ENCODE data around the gene ATP5PO.
"Not testable (repeated sequence)": the region's sequence is repeated elsewhere in the genome, so short reads cannot be mapped to it uniquely, and the experiment has no call there.

The ATP5PO gene

DNA sequence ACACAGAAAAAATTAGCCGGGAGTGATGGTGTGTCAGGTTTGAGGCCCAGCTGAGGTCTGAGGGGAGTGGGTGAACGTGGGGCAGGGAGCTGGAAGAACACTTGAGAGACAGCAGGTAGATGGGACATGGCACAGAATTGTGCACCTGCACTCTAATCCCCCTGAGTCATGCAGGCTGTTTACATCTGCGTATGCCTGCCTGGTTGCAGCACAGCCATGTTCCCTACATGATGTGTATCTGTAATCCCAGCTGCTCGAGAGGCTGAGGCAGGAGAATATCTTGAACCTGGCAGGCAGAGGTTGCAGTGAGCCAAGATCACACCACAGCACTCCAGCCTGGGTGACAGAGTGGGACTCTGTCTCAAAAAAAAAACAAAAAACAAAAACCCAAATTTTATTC lies 44.8 kb downstream of the ATP5PO start:
- Histone ChIP-seq H2AFZ (ENCODE audit: low read length) (no peak overlapping the region), H3K27ac (ENCODE audit: low read length) (no peak overlapping the region), H3K27me3 (replicated peaks; ENCODE audit: insufficient read depth, low read length) (no peaks in the 10 kb centered on the region), H3K36me3 (replicated peaks; ENCODE audit: insufficient read depth, low read length) (no peaks in the 10 kb centered on the region), H4K20me1 (ENCODE audit: insufficient read depth, low read length) (no peaks in the 10 kb centered on the region), H3K9me3 (replicated peaks; ENCODE audit: insufficient read depth, low read length) (no peaks in the 10 kb centered on the region), H3K4me1 (ENCODE audit: low read length) (no peaks in the 10 kb centered on the region), H3K9me2 (replicated peaks; ENCODE audit: insufficient read depth, low read length) (no peaks in the 10 kb centered on the region), H3F3A (ENCODE audit: insufficient read depth, low read length) (no peaks in the 10 kb centered on the region), H3K4me3 (ENCODE audit: low read length) (no peak overlapping the region), H3K79me2 (ENCODE audit: low read length) (no peaks in the 10 kb centered on the region), H3K9ac (ENCODE audit: low read length) (no peak overlapping the region), H3K4me2 (ENCODE audit: low read depth, low read length) (no peak overlapping the region)
- no peak for DNase-seq
- TF ChIP-seq, protein P1, sequence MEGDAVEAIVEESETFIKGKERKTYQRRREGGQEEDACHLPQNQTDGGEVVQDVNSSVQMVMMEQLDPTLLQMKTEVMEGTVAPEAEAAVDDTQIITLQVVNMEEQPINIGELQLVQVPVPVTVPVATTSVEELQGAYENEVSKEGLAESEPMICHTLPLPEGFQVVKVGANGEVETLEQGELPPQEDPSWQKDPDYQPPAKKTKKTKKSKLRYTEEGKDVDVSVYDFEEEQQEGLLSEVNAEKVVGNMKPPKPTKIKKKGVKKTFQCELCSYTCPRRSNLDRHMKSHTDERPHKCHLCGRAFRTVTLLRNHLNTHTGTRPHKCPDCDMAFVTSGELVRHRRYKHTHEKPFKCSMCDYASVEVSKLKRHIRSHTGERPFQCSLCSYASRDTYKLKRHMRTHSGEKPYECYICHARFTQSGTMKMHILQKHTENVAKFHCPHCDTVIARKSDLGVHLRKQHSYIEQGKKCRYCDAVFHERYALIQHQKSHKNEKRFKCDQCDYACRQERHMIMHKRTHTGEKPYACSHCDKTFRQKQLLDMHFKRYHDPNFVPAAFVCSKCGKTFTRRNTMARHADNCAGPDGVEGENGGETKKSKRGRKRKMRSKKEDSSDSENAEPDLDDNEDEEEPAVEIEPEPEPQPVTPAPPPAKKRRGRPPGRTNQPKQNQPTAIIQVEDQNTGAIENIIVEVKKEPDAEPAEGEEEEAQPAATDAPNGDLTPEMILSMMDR (IDR thresholded peaks at IDR 0.05; ENCODE audit: low read length) = no peak

GRCh38 chr21:33869873-33870272 lies 45.7 kb downstream of the ATP5PO start:
- Histone ChIP-seq H3K27ac (ENCODE audit: low read length) (no peak overlapping the region), H3K4me1 (ENCODE audit: low read length) (no peaks in the 10 kb centered on the region), H4K20me1 (ENCODE audit: insufficient read depth, low read length) (no peaks in the 10 kb centered on the region), H3K4me3 (ENCODE audit: low read length) (no peak overlapping the region), H3K9me3 (replicated peaks; ENCODE audit: insufficient read depth, low read length) (no peaks in the 10 kb centered on the region), H3K4me2 (ENCODE audit: low read depth, low read length) (no peak overlapping the region), H3K27me3 (replicated peaks; ENCODE audit: insufficient read depth, low read length) (no peaks in the 10 kb centered on the region), H3K9me2 (replicated peaks; ENCODE audit: insufficient read depth, low read length) (no peaks in the 10 kb centered on the region), H2AFZ (ENCODE audit: low read length) (no peak overlapping the region), H3K36me3 (replicated peaks; ENCODE audit: insufficient read depth, low read length) (no peaks in the 10 kb centered on the region), H3K9ac (ENCODE audit: low read length) (no peak overlapping the region), H3K79me2 (ENCODE audit: low read length) (no peaks in the 10 kb centered on the region), H3F3A (ENCODE audit: insufficient read depth, low read length) (no peaks in the 10 kb centered on the region)
- DNase-seq = no peak
- no peak for TF ChIP-seq EZH2phosphoT487 (IDR thresholded peaks at IDR 0.05; ENCODE audit: low read length)
- TF ChIP-seq, protein P1 (IDR thresholded peaks at IDR 0.05; ENCODE audit: low read length) = no peak
- no peak for TF ChIP-seq EZH2 (optimal IDR thresholded peaks at IDR 0.05; ENCODE audit: low read depth, low read length)

- not testable (repeated sequence) for DNase-seq; H3K9me3 ChIP-seq (replicated peaks; ENCODE audit: insufficient read depth, low read length); H3K9me2 ChIP-seq (replicated peaks; ENCODE audit: insufficient read depth, low read length); H3K36me3 ChIP-seq (replicated peaks; ENCODE audit: insufficient read depth, low read length); H3K27me3 ChIP-seq (replicated peaks; ENCODE audit: insufficient read depth, low read length); H3K79me2 ChIP-seq (ENCODE audit: low read length); H3K4me3 ChIP-seq (ENCODE audit: low read length); H3K9ac ChIP-seq (ENCODE audit: low read length); H3K4me1 ChIP-seq (ENCODE audit: low read length); H3K27ac ChIP-seq (ENCODE audit: low read length); H3F3A ChIP-seq (ENCODE audit: insufficient read depth, low read length); H4K20me1 ChIP-seq (ENCODE audit: insufficient read depth, low read length); H3K4me2 ChIP-seq (ENCODE audit: low read depth, low read length); H2AFZ ChIP-seq (ENCODE audit: low read length)
Observed at GRCh38 chr21:33867868-33868267, 47.7 kb downstream of the ATP5PO start.

DNA sequence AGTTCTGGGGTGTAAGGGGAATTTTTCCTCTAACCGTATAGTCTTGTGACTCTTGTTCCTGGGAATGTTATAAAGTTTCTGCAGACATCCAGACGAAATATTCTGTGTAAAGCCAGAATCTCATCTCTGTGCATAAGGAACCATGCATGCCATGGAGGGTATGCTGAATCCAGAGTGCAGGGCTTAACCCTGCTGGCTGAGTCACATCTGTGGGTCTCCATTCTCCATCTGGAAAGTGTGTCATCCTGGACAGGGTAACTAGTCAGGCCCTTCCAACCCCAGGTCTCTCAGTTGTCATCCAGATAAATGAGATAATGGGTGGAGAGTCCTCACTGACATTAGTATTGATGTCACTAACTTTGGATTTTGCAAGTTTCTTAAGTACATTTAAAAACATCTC lies 48.8 kb downstream of the ATP5PO start:
- H3K4me3 ChIP-seq (ENCODE audit: low read length) = no peak overlapping the region
- H2AFZ ChIP-seq (ENCODE audit: low read length) = no peak overlapping the region
- no peak overlapping the region for H3K27ac ChIP-seq (ENCODE audit: low read length)
- H4K20me1 ChIP-seq (ENCODE audit: insufficient read depth, low read length) = no peaks in the 10 kb centered on the region
- no peaks in the 10 kb centered on the region for H3K9me3 ChIP-seq (replicated peaks; ENCODE audit: insufficient read depth, low read length)
- H3F3A ChIP-seq (ENCODE audit: insufficient read depth, low read length) = no peaks in the 10 kb centered on the region
- no peaks in the 10 kb centered on the region for H3K36me3 ChIP-seq (replicated peaks; ENCODE audit: insufficient read depth, low read length)
- no peak for DNase-seq
- H3K9me2 ChIP-seq (replicated peaks; ENCODE audit: insufficient read depth, low read length) = no peaks in the 10 kb centered on the region
- TF ChIP-seq, protein P1 (IDR thresholded peaks at IDR 0.05; ENCODE audit: low read length) = no peak
- TF ChIP-seq EZH2 (optimal IDR thresholded peaks at IDR 0.05; ENCODE audit: low read depth, low read length) = no peak
- TF ChIP-seq EZH2phosphoT487 (IDR thresholded peaks at IDR 0.05; ENCODE audit: low read length) = no peak
- H3K4me1 ChIP-seq (ENCODE audit: low read length) = no peaks in the 10 kb centered on the region
- H3K79me2 ChIP-seq (ENCODE audit: low read length) = no peaks in the 10 kb centered on the region
- H3K9ac ChIP-seq (ENCODE audit: low read length) = no peak overlapping the region
- H3K4me2 ChIP-seq (ENCODE audit: low read depth, low read length) = no peak overlapping the region
- no peaks in the 10 kb centered on the region for H3K27me3 ChIP-seq (replicated peaks; ENCODE audit: insufficient read depth, low read length)
